ENCODE measurements around the gene CAP2. TPM values are rescaled to one million over a fixed set of nuclear protein-coding genes. Genes with fewer than 3 reads are reported as not detected.
A peak's percentile ranks its signal among the peaks of the same experiment; 100 is the strongest.

The CAP2 gene
- total RNA-seq, 1 experiment from 2014 or later = 27.8 TPM

GRCh38 chr6:17474289-17474688 lies 80.9 kb downstream of the CAP2 start:
- DNase-seq (ENCODE audit: low spot score) = no peak

GRCh38 chr6:17475606-17476244 lies 82.3 kb downstream of the CAP2 start:
- no peak for DNase-seq (ENCODE audit: low spot score)

- DNase-seq (ENCODE audit: low spot score) = no peak
Measured at GRCh38 chr6:17476511-17476910, 83.1 kb downstream of the CAP2 start.

GRCh38 chr6:17477356-17477755 lies 84.0 kb downstream of the CAP2 start:
- no peak for DNase-seq (ENCODE audit: low spot score)

- no peak for DNase-seq (ENCODE audit: low spot score)
Measured at GRCh38 chr6:17478223-17478907, 85.0 kb downstream of the CAP2 start.

GRCh38 chr6:17478946-17479345 lies 85.6 kb downstream of the CAP2 start:
- DNase-seq (ENCODE audit: low spot score) = no peak

GRCh38 chr6:17480476-17480875 lies 87.1 kb downstream of the CAP2 start:
- no peak for DNase-seq (ENCODE audit: low spot score)

- DNase-seq (ENCODE audit: low spot score) = no peak
Measured at GRCh38 chr6:17482711-17483110, 89.3 kb downstream of the CAP2 start.

- no peak for DNase-seq (ENCODE audit: low spot score)
Measured at GRCh38 chr6:17483391-17484016, 90.1 kb downstream of the CAP2 start.

- no peak for DNase-seq (ENCODE audit: low spot score)
Measured at GRCh38 chr6:17484201-17484849, 90.9 kb downstream of the CAP2 start.

GRCh38 chr6:17485181-17485580 lies 91.8 kb downstream of the CAP2 start:
- no peak for DNase-seq (ENCODE audit: low spot score)

- DNase-seq (ENCODE audit: low spot score) = no peak
Measured at GRCh38 chr6:17485946-17486345, 92.6 kb downstream of the CAP2 start.

GRCh38 chr6:17486680-17487079 lies 93.3 kb downstream of the CAP2 start:
- DNase-seq (ENCODE audit: low spot score) = no peak

GRCh38 chr6:17490724-17491123 lies 97.3 kb downstream of the CAP2 start:
- peak; percentile 15 for DNase-seq (ENCODE audit: low spot score)

- DNase-seq (ENCODE audit: low spot score) = no peak
Measured at GRCh38 chr6:17491416-17492142, 98.2 kb downstream of the CAP2 start.

GRCh38 chr6:17492350-17492749 lies 99.0 kb downstream of the CAP2 start:
- no peak for DNase-seq (ENCODE audit: low spot score)

- DNase-seq (ENCODE audit: low spot score) = peak; percentile 67
Measured at GRCh38 chr6:17493286-17493685, 99.9 kb downstream of the CAP2 start.

- DNase-seq (ENCODE audit: low spot score) = no peak
Measured at GRCh38 chr6:17494177-17494576, 100.8 kb downstream of the CAP2 start.

- no peak for DNase-seq (ENCODE audit: low spot score)
Measured at GRCh38 chr6:17494919-17495318, 101.5 kb downstream of the CAP2 start.

GRCh38 chr6:17497535-17498095 lies 104.2 kb downstream of the CAP2 start:
- no peak for DNase-seq (ENCODE audit: low spot score)

GRCh38 chr6:17501442-17501841 lies 108.0 kb downstream of the CAP2 start:
- no peak for DNase-seq (ENCODE audit: low spot score)
